ENCODE measurements around the gene EHD4.

The EHD4 gene

GRCh38 chr15:41921167-41921566, 51.2 kb downstream of the EHD4 start:
- Histone ChIP-seq H3K9me3 (ENCODE audit: control insufficient read depth, low read length) (no peaks in the 10 kb centered on the region), H3K27me3 (replicated peaks; ENCODE audit: control insufficient read depth, insufficient read depth, low read length) (no peaks in the 10 kb centered on the region), H3K36me3 (ENCODE audit: control insufficient read depth, insufficient read depth, low read length, severe bottlenecking) (no peaks in the 10 kb centered on the region), H3K4me3 (ENCODE audit: low read length) (peak overlapping the region; percentile 42), H3K9ac (ENCODE audit: low read length) (no peak overlapping the region), H3K4me1 (ENCODE audit: control insufficient read depth, insufficient read depth, low read length) (peaks cover 63% of the 10 kb centered on the region)
- DNase-seq (ENCODE audit: low read depth) = no peak

GRCh38 chr15:41919954-41920538, 52.3 kb downstream of the EHD4 start:
- Histone ChIP-seq H3K4me3 (ENCODE audit: low read length) (no peak overlapping the region), H3K9me3 (ENCODE audit: control insufficient read depth, low read length) (no peaks in the 10 kb centered on the region), H3K9ac (ENCODE audit: low read length) (no peak overlapping the region), H3K4me1 (ENCODE audit: control insufficient read depth, insufficient read depth, low read length) (peaks cover 63% of the 10 kb centered on the region), H3K36me3 (ENCODE audit: control insufficient read depth, insufficient read depth, low read length, severe bottlenecking) (no peaks in the 10 kb centered on the region), H3K27me3 (replicated peaks; ENCODE audit: control insufficient read depth, insufficient read depth, low read length) (no peaks in the 10 kb centered on the region)
- DNase-seq (ENCODE audit: low read depth) = peak; percentile 27

GRCh38 chr15:41919201-41919820, 53.0 kb downstream of the EHD4 start:
- Histone ChIP-seq H3K9me3 (ENCODE audit: control insufficient read depth, low read length) (no peaks in the 10 kb centered on the region), H3K36me3 (ENCODE audit: control insufficient read depth, insufficient read depth, low read length, severe bottlenecking) (no peaks in the 10 kb centered on the region), H3K4me3 (ENCODE audit: low read length) (no peak overlapping the region), H3K9ac (ENCODE audit: low read length) (no peak overlapping the region), H3K4me1 (ENCODE audit: control insufficient read depth, insufficient read depth, low read length) (peaks cover 68% of the 10 kb centered on the region), H3K27me3 (replicated peaks; ENCODE audit: control insufficient read depth, insufficient read depth, low read length) (no peaks in the 10 kb centered on the region)
- no peak for DNase-seq (ENCODE audit: low read depth)

GRCh38 chr15:41918506-41919126, 53.7 kb downstream of the EHD4 start:
- no peaks in the 10 kb centered on the region for H3K27me3 ChIP-seq (replicated peaks; ENCODE audit: control insufficient read depth, insufficient read depth, low read length)
- no peak for DNase-seq (ENCODE audit: low read depth)
- peaks cover 65% of the 10 kb centered on the region for H3K4me1 ChIP-seq (ENCODE audit: control insufficient read depth, insufficient read depth, low read length)
- H3K36me3 ChIP-seq (ENCODE audit: control insufficient read depth, insufficient read depth, low read length, severe bottlenecking) = no peaks in the 10 kb centered on the region
- H3K9me3 ChIP-seq (ENCODE audit: control insufficient read depth, low read length) = no peaks in the 10 kb centered on the region
- H3K9ac ChIP-seq (ENCODE audit: low read length) = no peak overlapping the region
- no peak overlapping the region for H3K4me3 ChIP-seq (ENCODE audit: low read length)

- Histone ChIP-seq H3K9ac (ENCODE audit: low read length) (no peak overlapping the region), H3K27me3 (replicated peaks; ENCODE audit: control insufficient read depth, insufficient read depth, low read length) (no peaks in the 10 kb centered on the region), H3K36me3 (ENCODE audit: control insufficient read depth, insufficient read depth, low read length, severe bottlenecking) (no peaks in the 10 kb centered on the region), H3K9me3 (ENCODE audit: control insufficient read depth, low read length) (no peaks in the 10 kb centered on the region), H3K4me1 (ENCODE audit: control insufficient read depth, insufficient read depth, low read length) (peaks cover 62% of the 10 kb centered on the region), H3K4me3 (ENCODE audit: low read length) (no peak overlapping the region)
- DNase-seq (ENCODE audit: low read depth) = peak; percentile 29
These were observed 54.5 kb downstream of the EHD4 start for GRCh38 chr15:41917767-41918430.

- Histone ChIP-seq H3K9ac (ENCODE audit: low read length) (peak overlapping the region; percentile 29), H3K36me3 (ENCODE audit: control insufficient read depth, insufficient read depth, low read length, severe bottlenecking) (no peaks in the 10 kb centered on the region), H3K9me3 (ENCODE audit: control insufficient read depth, low read length) (no peaks in the 10 kb centered on the region), H3K27me3 (replicated peaks; ENCODE audit: control insufficient read depth, insufficient read depth, low read length) (no peaks in the 10 kb centered on the region), H3K4me3 (ENCODE audit: low read length) (no peak overlapping the region), H3K4me1 (ENCODE audit: control insufficient read depth, insufficient read depth, low read length) (peaks cover 48% of the 10 kb centered on the region)
- DNase-seq (ENCODE audit: low read depth) = no peak
These were observed 56.9 kb downstream of the EHD4 start for GRCh38 chr15:41915255-41915994.

- Histone ChIP-seq H3K9me3 (ENCODE audit: control insufficient read depth, low read length) (no peaks in the 10 kb centered on the region), H3K36me3 (ENCODE audit: control insufficient read depth, insufficient read depth, low read length, severe bottlenecking) (peaks cover 3% of the 10 kb centered on the region), H3K4me3 (ENCODE audit: low read length) (no peak overlapping the region), H3K27me3 (replicated peaks; ENCODE audit: control insufficient read depth, insufficient read depth, low read length) (no peaks in the 10 kb centered on the region), H3K4me1 (ENCODE audit: control insufficient read depth, insufficient read depth, low read length) (peaks cover 38% of the 10 kb centered on the region), H3K9ac (ENCODE audit: low read length) (no peak overlapping the region)
- DNase-seq (ENCODE audit: low read depth) = no peak
These were observed 57.9 kb downstream of the EHD4 start for GRCh38 chr15:41914411-41914810.

GRCh38 chr15:41913256-41913655, 59.1 kb downstream of the EHD4 start:
- no peak overlapping the region for H3K4me3 ChIP-seq (ENCODE audit: low read length)
- no peak for DNase-seq (ENCODE audit: low read depth)
- H3K4me1 ChIP-seq (ENCODE audit: control insufficient read depth, insufficient read depth, low read length) = peaks cover 38% of the 10 kb centered on the region
- H3K9me3 ChIP-seq (ENCODE audit: control insufficient read depth, low read length) = no peaks in the 10 kb centered on the region
- H3K36me3 ChIP-seq (ENCODE audit: control insufficient read depth, insufficient read depth, low read length, severe bottlenecking) = peaks cover 10% of the 10 kb centered on the region
- H3K27me3 ChIP-seq (replicated peaks; ENCODE audit: control insufficient read depth, insufficient read depth, low read length) = no peaks in the 10 kb centered on the region
- H3K9ac ChIP-seq (ENCODE audit: low read length) = no peak overlapping the region

GRCh38 chr15:41911691-41912345, 60.5 kb downstream of the EHD4 start:
- H3K9me3 ChIP-seq (ENCODE audit: control insufficient read depth, low read length) = no peaks in the 10 kb centered on the region
- H3K9ac ChIP-seq (ENCODE audit: low read length) = no peak overlapping the region
- H3K27me3 ChIP-seq (replicated peaks; ENCODE audit: control insufficient read depth, insufficient read depth, low read length) = no peaks in the 10 kb centered on the region
- peaks cover 32% of the 10 kb centered on the region for H3K4me1 ChIP-seq (ENCODE audit: control insufficient read depth, insufficient read depth, low read length)
- DNase-seq (ENCODE audit: low read depth) = no peak
- peaks cover 10% of the 10 kb centered on the region for H3K36me3 ChIP-seq (ENCODE audit: control insufficient read depth, insufficient read depth, low read length, severe bottlenecking)
- no peak overlapping the region for H3K4me3 ChIP-seq (ENCODE audit: low read length)

GRCh38 chr15:41908736-41909461, 63.5 kb downstream of the EHD4 start:
- H3K36me3 ChIP-seq (ENCODE audit: control insufficient read depth, insufficient read depth, low read length, severe bottlenecking) = peaks cover 14% of the 10 kb centered on the region

More at GRCh38 chr15:41908736-41909461, 63.5 kb downstream of the EHD4 start:
- H3K9me3 ChIP-seq (ENCODE audit: control insufficient read depth, low read length) = peaks cover 4% of the 10 kb centered on the region
- H3K9ac ChIP-seq (ENCODE audit: low read length) = no peak overlapping the region
- no peaks in the 10 kb centered on the region for H3K27me3 ChIP-seq (replicated peaks; ENCODE audit: control insufficient read depth, insufficient read depth, low read length)
- DNase-seq (ENCODE audit: low read depth) = no peak
- peaks cover 16% of the 10 kb centered on the region for H3K4me1 ChIP-seq (ENCODE audit: control insufficient read depth, insufficient read depth, low read length)
- no peak overlapping the region for H3K4me3 ChIP-seq (ENCODE audit: low read length)
